ENCODE measurements around the gene NUMB.

GRCh38 chr14:73459959-73460358, 1.6 kb upstream of the NUMB start:
- TF ChIP-seq CTCF (IDR thresholded peaks at IDR 0.05; ENCODE audit: borderline replicate concordance, extremely low read depth, low read length, poor library complexity, severe bottlenecking) (no peak), EZH2 (IDR thresholded peaks at IDR 0.05; ENCODE audit: borderline replicate concordance, low read depth, low read length, severe bottlenecking) (no peak)
